GM19035 (cell line): ENCODE data around the gene GPR107.

Source experiments
- ATAC-seq: cut with Tn5 transposase; IDR thresholded peaks from one replicate; pipeline ENCODE4 v1.9.1; 2021; ENCODE audit not compliant: unreplicated experiment

The GPR107 gene

GRCh38 chr9:130128733-130129431 lies 75.2 kb downstream of the GPR107 start:
- ATAC-seq: peak; percentile 59

- no peak for ATAC-seq
Observed at GRCh38 chr9:130129432-130130061, 75.8 kb downstream of the GPR107 start.

- no peak for ATAC-seq
Observed at GRCh38 chr9:130132746-130133145, 79.0 kb downstream of the GPR107 start.

- ATAC-seq: no peak
Observed at GRCh38 chr9:130137081-130137640, 83.5 kb downstream of the GPR107 start.

- no peak for ATAC-seq
Observed at GRCh38 chr9:130137641-130138081, 84.0 kb downstream of the GPR107 start.

GRCh38 chr9:130138171-130138653 lies 84.5 kb downstream of the GPR107 start:
- no peak for ATAC-seq

- ATAC-seq: no peak
Observed at GRCh38 chr9:130138791-130139190, 85.1 kb downstream of the GPR107 start.

GRCh38 chr9:130139251-130139650 lies 85.5 kb downstream of the GPR107 start:
- no peak for ATAC-seq

- no peak for ATAC-seq
Observed at GRCh38 chr9:130140706-130141105, 87.0 kb downstream of the GPR107 start.

GRCh38 chr9:130142056-130142455 lies 88.3 kb downstream of the GPR107 start:
- ATAC-seq: no peak

- ATAC-seq: no peak
Observed at GRCh38 chr9:130142641-130143040, 88.9 kb downstream of the GPR107 start.

GRCh38 chr9:130143279-130143893 lies 89.7 kb downstream of the GPR107 start:
- no peak for ATAC-seq

- ATAC-seq: no peak
Observed at GRCh38 chr9:130143958-130144366, 90.3 kb downstream of the GPR107 start.

GRCh38 chr9:130144703-130145102 lies 91.0 kb downstream of the GPR107 start:
- no peak for ATAC-seq

- no peak for ATAC-seq
Observed at GRCh38 chr9:130145658-130146057, 92.0 kb downstream of the GPR107 start.

- ATAC-seq: no peak
Observed at GRCh38 chr9:130147198-130147597, 93.5 kb downstream of the GPR107 start.

- no peak for ATAC-seq
Observed at GRCh38 chr9:130147910-130148309, 94.2 kb downstream of the GPR107 start.

GRCh38 chr9:130149031-130149430 lies 95.3 kb downstream of the GPR107 start:
- no peak for ATAC-seq

GRCh38 chr9:130149654-130150286 lies 96.1 kb downstream of the GPR107 start:
- no peak for ATAC-seq

- no peak for ATAC-seq
Observed at GRCh38 chr9:130150779-130151382, 97.2 kb downstream of the GPR107 start.

- no peak for ATAC-seq
Observed at GRCh38 chr9:130154816-130155215, 101.1 kb downstream of the GPR107 start.
